ENCODE measurements around the gene ARSB.
"Not testable (repeated sequence)": the region's sequence is repeated elsewhere in the genome, so short reads cannot be mapped to it uniquely, and the experiment has no call there.

The ARSB gene

GRCh38 chr5:78896132-78896531, 89.0 kb downstream of the ARSB start:
- DNase-seq (ENCODE audit: low read depth), result no peak

- DNase-seq (ENCODE audit: low read depth), result no peak
These were observed 89.5 kb downstream of the ARSB start for GRCh38 chr5:78895616-78896015.

GRCh38 chr5:78893940-78894677, 91.0 kb downstream of the ARSB start:
- DNase-seq (ENCODE audit: low read depth), result no peak

- no peak for DNase-seq (ENCODE audit: low read depth)
These were observed 94.3 kb downstream of the ARSB start for GRCh38 chr5:78890667-78891379.

DNA sequence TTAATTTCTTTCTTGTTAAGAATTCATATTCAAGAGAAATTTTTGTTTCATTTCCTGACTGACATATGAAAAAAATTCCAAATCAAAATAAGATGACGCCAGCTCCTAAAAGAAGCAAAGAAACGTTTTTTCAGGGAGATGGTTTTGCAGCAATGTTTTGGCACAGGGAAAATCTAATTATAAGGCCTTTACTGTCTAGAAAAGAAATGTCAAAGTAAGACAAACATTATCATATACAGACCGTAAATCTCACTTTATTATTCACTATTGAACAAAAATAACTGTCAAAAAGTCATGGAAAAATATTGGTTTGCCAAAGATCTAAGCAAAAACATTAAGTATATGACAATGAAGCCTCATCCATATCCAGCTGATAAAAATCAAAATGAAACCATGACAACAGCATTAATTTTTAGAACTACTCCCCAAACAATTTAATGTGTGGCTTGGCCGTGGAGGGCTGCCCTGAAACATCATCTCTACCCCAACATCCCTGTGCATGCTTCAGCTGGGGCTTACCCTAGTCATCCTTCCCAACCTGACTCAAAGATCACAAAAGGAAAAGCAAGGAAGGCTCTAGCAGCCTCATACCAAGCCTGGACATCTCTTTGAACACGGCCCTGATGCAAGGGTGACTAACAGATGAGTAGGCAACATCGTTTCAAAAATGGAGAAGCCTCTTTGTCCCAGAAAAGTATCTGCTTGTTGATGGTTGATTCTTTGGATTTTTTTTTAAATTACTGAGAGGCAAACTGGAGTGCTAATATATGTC, 95.6 kb downstream of the ARSB start:
- DNase-seq (ENCODE audit: low read depth), result no peak

DNA sequence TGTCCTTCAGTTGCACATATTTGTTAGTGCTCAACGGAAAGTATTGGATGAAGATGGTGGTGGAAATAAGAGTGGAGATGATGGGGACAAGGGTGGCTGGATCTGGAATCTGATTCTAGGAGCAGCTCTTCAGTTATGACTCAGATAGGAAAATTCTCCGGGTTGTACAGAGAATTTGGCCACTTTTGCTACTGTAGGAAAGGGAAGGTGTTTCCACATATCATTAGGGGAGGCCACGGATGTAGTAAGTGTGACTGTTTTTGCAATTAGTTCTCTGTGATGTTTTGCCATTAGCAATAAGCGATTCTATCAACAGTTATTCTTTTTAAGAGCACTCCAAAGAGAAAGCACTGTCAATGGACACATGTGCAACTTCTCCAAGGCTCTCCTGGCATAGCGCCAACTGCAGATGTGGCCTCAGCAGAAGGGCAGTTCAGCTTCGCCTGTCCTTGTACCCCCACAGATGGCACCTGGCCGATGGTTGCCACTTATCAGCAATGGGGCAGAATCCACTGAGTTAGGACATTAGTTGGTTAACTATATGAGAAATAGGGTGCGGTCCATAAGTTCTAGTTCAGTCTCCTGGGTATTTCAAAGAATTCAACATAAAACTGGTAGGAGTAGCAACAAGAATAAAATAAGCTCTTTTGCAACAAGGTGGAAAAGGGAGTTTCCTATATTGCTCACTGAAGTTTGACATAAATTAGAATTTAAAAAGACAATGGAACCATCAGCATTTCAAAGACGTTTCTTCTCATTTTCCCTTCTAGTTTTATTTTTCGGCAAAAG, 96.3 kb downstream of the ARSB start:
- no peak for DNase-seq (ENCODE audit: low read depth)

DNA sequence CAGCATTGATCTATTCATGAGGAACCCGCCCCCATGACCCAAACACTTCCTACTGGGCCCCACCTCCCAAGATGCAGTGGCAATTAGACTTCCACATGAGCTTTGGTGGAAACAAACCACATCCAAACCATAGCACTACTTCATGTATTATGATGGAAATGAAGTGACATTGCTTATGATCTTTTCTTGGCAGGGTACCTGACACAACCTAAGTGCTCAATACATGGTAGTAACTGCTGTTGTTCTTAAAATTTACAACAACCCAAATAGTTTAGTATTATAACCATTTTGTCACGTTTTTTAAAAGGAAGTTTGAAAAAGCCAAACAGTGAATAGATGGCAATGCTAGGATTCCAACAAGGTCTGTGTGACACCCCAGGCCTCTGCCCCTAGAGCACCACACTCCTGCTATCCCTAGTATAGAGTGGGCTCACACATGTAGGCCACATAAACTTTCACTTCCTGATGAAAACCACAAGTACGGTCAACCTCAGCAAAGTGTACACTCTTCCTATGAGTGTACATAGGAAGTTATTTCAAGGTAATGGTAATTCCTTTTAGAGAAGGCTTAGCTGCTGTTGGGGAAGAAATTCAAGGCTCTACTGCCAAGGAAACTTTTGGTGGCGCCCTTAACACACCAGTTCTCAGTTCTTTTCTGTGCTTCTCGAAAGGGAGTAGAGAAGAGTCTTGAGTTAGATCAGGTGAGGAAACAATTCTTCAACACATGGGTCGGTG, 97.6 kb downstream of the ARSB start:
- DNase-seq (ENCODE audit: low read depth), result no peak

DNA sequence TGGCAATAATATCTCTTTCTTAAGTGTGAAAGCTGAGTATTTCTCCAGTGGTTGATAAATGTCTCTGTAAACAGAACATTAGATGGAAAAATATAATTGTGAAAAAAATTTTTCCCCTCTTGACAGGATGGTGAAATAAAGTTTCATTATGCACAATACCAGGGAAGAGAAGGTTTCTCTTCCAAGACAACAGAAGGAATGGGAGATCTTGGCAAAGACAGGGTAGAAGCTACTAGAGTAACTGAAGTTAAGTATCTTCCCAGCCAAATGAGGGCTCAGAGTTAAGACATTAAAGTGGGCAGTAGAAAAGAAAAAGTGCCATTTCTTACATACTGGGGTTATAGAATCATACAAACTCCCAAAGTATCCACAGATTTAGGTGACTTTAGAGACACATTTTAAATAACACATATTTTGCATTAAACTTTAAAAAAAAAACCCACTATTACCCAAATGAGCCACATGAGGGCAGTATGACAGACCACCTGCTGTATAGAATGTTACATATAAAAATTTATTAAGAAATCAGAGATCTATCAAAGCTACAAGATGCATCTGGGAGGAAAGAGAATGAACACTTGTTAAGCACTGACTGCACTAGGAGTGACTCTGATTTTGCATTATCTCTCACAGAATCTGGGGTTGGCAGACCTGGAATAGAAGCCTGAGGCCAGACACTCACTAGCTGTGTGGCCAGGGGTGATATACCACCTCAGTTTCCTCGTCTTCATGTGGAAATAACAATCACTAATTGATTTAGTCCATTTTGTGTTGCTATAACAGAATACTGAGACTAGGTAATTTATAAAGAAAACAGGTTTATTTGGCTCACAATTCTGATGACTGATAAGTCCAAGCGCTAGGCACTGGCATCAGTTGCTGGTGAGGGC, 98.5 kb downstream of the ARSB start:
- DNase-seq (ENCODE audit: low read depth), result no peak

GRCh38 chr5:78881884-78882283, 103.2 kb downstream of the ARSB start:
- DNase-seq (ENCODE audit: low read depth), result no peak

DNA sequence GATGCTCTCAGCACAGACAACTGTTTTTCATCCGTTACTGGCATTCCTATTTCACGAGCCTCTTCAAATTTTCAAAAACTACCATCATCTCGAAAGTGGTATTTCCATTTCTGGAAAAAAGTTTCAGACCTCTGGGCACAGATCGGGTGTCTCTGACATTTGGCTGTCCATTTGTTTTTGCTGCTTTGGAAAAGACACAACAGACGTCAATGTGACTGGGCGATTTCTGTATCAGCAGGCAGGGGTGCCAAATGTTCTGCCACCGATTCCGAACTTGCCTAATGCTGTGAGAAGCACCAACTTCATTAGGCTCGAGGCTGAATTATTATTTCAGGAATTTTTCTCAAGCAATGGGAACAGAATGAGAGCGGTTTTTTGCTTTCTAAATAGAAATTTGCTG, 105.6 kb downstream of the ARSB start:
- DNase-seq (ENCODE audit: low read depth), result no peak

DNA sequence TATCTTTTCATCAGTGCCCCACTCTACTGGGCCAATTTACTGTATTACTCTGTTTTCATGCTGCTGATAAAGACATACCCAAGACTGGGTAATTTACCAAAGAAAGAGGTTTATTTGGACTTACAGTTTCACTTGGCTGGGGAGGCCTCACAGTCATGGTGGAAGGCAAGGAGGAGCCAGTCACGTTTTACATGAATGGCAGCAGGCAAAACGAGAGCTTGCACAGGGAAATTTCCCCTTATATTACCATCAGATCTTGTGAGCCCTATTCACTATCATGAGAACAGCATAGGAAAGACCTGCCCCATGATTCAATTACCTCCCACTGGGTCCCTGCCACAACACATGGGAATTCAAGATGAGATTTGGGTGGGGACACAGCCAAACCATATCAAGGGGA, 119.0 kb downstream of the ARSB start:
- DNase-seq (ENCODE audit: low read depth), result not testable (repeated sequence)

DNA sequence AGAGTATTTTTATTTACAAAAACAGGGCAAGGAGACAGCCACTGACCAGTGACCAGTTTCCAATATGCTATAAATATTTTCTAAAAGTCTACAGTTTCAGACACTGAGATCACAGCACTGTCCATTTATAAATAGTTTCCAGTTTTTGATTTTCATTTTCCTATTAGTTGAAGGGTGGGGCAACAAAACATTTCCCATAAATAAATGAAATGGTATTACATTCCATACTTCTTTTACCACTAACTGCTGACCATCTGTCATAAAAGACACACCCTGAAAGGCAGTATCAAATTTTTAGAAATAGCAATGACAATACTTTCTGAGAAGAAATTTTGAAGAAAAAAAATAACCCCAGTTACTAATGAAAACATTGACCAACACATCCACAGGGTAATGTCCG, 126.7 kb downstream of the ARSB start:
- no peak for DNase-seq (ENCODE audit: low read depth)

DNA sequence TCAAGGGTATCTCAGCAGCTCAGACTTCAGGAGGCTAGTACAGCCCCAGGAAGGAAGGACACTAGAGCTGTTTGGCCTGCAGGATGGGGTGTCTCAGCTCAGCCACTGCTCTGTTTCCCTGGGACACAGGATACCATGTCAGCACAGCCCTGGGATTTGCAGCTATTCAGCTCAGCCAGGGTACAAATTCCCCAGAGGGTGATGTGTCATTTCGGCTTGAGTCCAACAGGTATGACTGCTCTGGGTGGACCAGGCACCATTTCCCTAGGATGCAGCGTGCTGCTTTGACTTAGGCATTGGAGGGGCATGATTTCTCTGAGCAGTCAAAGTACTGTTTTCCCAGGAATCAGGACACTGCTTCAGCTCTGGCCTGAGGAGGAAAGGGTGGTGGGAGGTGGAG, 130.1 kb downstream of the ARSB start:
- no peak for DNase-seq (ENCODE audit: low read depth)

GRCh38 chr5:78851891-78852290, 133.2 kb downstream of the ARSB start:
- not testable (repeated sequence) for DNase-seq (ENCODE audit: low read depth)

GRCh38 chr5:78845470-78845869, 139.6 kb downstream of the ARSB start:
- no peak for DNase-seq (ENCODE audit: low read depth)

DNA sequence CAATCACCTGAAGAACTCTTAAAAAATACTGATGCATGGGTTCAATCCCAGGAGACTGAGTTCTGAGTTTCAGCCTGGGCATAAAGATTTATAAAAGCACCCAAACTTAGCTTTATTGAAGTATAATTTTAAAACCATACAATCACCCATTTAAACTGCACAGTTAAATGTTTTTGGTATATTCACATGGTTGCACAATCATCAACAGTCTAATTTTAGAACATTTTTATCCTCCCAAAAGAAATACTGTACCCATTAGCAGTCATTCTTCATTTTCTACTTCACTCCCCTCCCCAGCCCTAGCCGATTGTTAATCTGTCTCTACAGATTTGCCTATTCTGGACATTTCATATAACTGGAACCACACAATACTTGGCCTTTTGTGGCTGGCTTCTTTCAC, 141.7 kb downstream of the ARSB start:
- DNase-seq (ENCODE audit: low read depth), result no peak

DNA sequence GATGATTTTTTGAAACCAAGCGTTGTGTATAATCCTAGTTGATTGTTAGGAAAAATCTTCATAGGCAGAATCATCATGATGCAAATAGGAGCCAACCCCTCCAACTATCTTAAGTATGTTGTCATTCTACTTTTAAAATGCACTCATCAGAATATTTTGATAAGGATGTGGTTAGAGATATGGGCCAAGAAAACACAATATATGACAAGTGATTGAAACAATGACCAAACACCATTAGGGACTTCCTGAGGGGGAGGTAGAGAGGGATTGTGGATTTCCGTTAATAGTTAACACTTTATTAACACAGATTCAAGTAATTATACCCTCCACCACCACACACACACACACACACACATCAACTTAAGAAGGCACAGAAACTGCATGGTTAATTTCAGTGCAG, 143.3 kb downstream of the ARSB start:
- DNase-seq (ENCODE audit: low read depth), result no peak

DNA sequence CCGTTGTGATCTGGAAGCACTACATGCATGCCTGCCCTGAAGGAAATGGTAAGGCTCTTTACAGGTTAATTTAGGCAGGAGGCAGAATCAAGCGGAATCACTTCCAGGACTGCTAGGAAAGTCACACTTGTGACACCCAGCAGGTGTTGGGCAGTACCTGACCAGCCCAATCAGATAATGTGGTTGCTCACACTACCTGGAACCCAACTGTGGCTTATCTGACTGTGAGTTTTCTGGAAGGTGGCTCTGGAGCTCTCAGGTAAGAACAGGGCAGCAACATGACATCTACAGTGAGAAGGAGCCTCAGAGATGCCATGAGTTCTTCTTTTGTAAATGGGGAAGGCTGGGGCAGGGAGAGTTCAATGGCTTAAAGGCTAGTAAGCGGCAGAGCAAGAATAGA, 146.4 kb downstream of the ARSB start:
- no peak for DNase-seq (ENCODE audit: low read depth)

- DNase-seq (ENCODE audit: low read depth), result no peak
These were observed 147.3 kb downstream of the ARSB start for GRCh38 chr5:78837836-78838235.

GRCh38 chr5:78835176-78835575, 149.9 kb downstream of the ARSB start:
- no peak for DNase-seq (ENCODE audit: low read depth)

Data from activated T-cell treated with anti-CD3 and anti-CD28 coated beads for 48 hours (primary cell).